GM12878 (cell line): ENCODE measurements around the gene SUFU. TPM values are rescaled to one million over a fixed set of nuclear protein-coding genes. Genes with fewer than 3 reads are reported as not detected.
A peak's percentile ranks its signal among the peaks of the same experiment; 100 is the strongest.

ENCODE experiments used
- ASH2L ChIP-seq: fragments of 300-600, 200-600 bp; sonication (generic); IDR thresholded peaks from 2 replicates; pipeline ENCODE4 v1.6.1; 2017; ENCODE audit warnings: low read depth, mild to moderate bottlenecking, borderline replicate concordance
- CEBPZ ChIP-seq: fragments of 150-350 bp; IDR thresholded peaks from 2 replicates; pipeline ENCODE4 v1.6.1; 2016; ENCODE audit warnings: low read depth, low read length
- CREB1 ChIP-seq: IDR thresholded peaks from 2 replicates; pipeline ENCODE4 v1.6.1; 2012; ENCODE audit warnings: low read depth, mild to moderate bottlenecking, inconsistent platforms
- E2F8 ChIP-seq: fragments of 450-650 bp; IDR thresholded peaks from 2 replicates; pipeline ENCODE4 v1.6.1; 2018; ENCODE audit warnings: mild to moderate bottlenecking, low read depth, moderate library complexity; ENCODE audit not compliant: partially characterized antibody
- IKZF1 ChIP-seq: fragments of 450-650 bp; conservative IDR thresholded peaks from 2 replicates; pipeline ENCODE4 v1.6.1; 2017; ENCODE audit warnings: antibody characterized with exemption, mild to moderate bottlenecking
- IRF4 ChIP-seq: IDR thresholded peaks from 2 replicates; pipeline ENCODE4 v1.6.1; 2011; ENCODE audit warnings: low read depth, low read length
- NFXL1 ChIP-seq: fragments of 450-650 bp; IDR thresholded peaks from 2 replicates; pipeline ENCODE4 v1.6.1; 2017; ENCODE audit warnings: antibody characterized with exemption, mild to moderate bottlenecking, borderline replicate concordance
- NFYB ChIP-seq: IDR thresholded peaks from 2 replicates; pipeline ENCODE4 v1.6.1; 2011; ENCODE audit warnings: low read depth, mild to moderate bottlenecking, low read length, improper control_type of control experiment, moderate library complexity; ENCODE audit not compliant: insufficient read depth
- NR2C2 ChIP-seq: IDR thresholded peaks from 2 replicates; pipeline ENCODE4 v1.6.1; 2011; ENCODE audit warnings: borderline replicate concordance, low read depth; ENCODE audit not compliant: control insufficient read depth, insufficient read length
- NR2F1 ChIP-seq: fragments of 450-650 bp; conservative IDR thresholded peaks from 2 replicates; pipeline ENCODE4 v1.6.1; 2017; ENCODE audit warnings: mild to moderate bottlenecking
- PAX5 ChIP-seq: IDR thresholded peaks from 2 replicates; pipeline ENCODE4 v1.6.1; 2011; ENCODE audit warnings: low read depth, low read length, borderline replicate concordance
- SMC3 ChIP-seq: IDR thresholded peaks from 2 replicates; pipeline ENCODE4 v1.6.1; 2011; ENCODE audit warnings: low read length, improper control_type of control experiment, borderline replicate concordance
- SUPT20H ChIP-seq: IDR thresholded peaks from 2 replicates; pipeline ENCODE4 v1.6.1; 2011; ENCODE audit warnings: low read depth, mild to moderate bottlenecking, low read length, moderate library complexity, borderline replicate concordance; ENCODE audit not compliant: control insufficient read depth
- TCF12 ChIP-seq: IDR thresholded peaks from 2 replicates; pipeline ENCODE4 v1.6.1; 2011; ENCODE audit warnings: low read depth, mild to moderate bottlenecking, low read length
- TCF3 ChIP-seq: IDR thresholded peaks from 2 replicates; pipeline ENCODE4 v1.6.1; 2012; ENCODE audit warnings: low read depth, mild to moderate bottlenecking, low read length, borderline replicate concordance; ENCODE audit not compliant: insufficient read depth
- YBX1 ChIP-seq: fragments of 450-650 bp; IDR thresholded peaks from 2 replicates; pipeline ENCODE4 v1.6.1; 2016; ENCODE audit warnings: antibody characterized with exemption
- YY1 ChIP-seq: IDR thresholded peaks from 2 replicates; pipeline ENCODE4 v1.6.1; 2011; ENCODE audit warnings: low read depth, mild to moderate bottlenecking, low read length
- ZBED1 ChIP-seq: IDR thresholded peaks from 2 replicates; pipeline ENCODE4 v1.6.1; 2016; ENCODE audit warnings: borderline replicate concordance
- ZNF24 ChIP-seq: fragments of 450-650 bp; IDR thresholded peaks from 2 replicates; pipeline ENCODE4 v1.6.1; 2017; ENCODE audit warnings: antibody characterized with exemption, mild to moderate bottlenecking
- ZNF274 ChIP-seq: IDR thresholded peaks from one replicate; pipeline ENCODE4 v1.8.0; 2011; ENCODE audit not compliant: insufficient read length, insufficient read depth
- ZNF384 ChIP-seq: IDR thresholded peaks from 2 replicates; pipeline ENCODE4 v1.6.1; 2012; ENCODE audit warnings: low read depth, mild to moderate bottlenecking, low read length, improper control_type of control experiment, borderline replicate concordance
- ZNF622 ChIP-seq: fragments of 450-650 bp; IDR thresholded peaks from 2 replicates; pipeline ENCODE4 v1.6.1; 2017; ENCODE audit warnings: mild to moderate bottlenecking, inconsistent platforms
- polyA plus RNA-seq, 11 experiments: library from polyadenylated mRNA; depleted of rRNA in 4 of 11; unstranded in 6 of 11; stranded (reverse) in 5 of 11; fragments of >200 nt; fragmentation: Nextera tagmentation in 4 of 11; fragmentation: Illumina TruSeq in 1 of 11; extraction: Ambion mirVana in 4 of 11; extraction: Trizol in 1 of 11; gene quantifications; 1 replicate in 1 of 11; 2 replicates in 10 of 11; pipeline versions ENCODE4 v1.2.1 to v1.2.3, GENCODE V29; 2011 to 2016; ENCODE audit warnings: inconsistent platforms in 2 of 11, missing spikeins in 2 of 11, low read depth in 1 of 11
- total RNA-seq, 4 experiments: library from RNA; depleted of rRNA in 3 of 4; stranded (reverse); fragments of >200 nt in 3 of 4; fragmentation: Illumina TruSeq in 1 of 4; extraction: Trizol in 1 of 4; gene quantifications; 2 replicates each; pipeline versions ENCODE4 v1.2.1 to v1.2.3, GENCODE V29; 2013 to 2021
- TF ChIP-seq, protein P1 (sequence below): fragments of 450-650 bp; IDR thresholded peaks from 2 replicates; pipeline ENCODE4 v1.6.1; 2018; ENCODE audit warnings: borderline replicate concordance, mild to moderate bottlenecking; ENCODE audit not compliant: partially characterized antibody

Gene SUFU
- total and polyA plus RNA-seq, 10 of the 15 experiments (the other 5 are each of a cell fraction or from before 2014, with no cell fraction given) = 0.68 to 7.7 (median 2.4) TPM

DNA sequence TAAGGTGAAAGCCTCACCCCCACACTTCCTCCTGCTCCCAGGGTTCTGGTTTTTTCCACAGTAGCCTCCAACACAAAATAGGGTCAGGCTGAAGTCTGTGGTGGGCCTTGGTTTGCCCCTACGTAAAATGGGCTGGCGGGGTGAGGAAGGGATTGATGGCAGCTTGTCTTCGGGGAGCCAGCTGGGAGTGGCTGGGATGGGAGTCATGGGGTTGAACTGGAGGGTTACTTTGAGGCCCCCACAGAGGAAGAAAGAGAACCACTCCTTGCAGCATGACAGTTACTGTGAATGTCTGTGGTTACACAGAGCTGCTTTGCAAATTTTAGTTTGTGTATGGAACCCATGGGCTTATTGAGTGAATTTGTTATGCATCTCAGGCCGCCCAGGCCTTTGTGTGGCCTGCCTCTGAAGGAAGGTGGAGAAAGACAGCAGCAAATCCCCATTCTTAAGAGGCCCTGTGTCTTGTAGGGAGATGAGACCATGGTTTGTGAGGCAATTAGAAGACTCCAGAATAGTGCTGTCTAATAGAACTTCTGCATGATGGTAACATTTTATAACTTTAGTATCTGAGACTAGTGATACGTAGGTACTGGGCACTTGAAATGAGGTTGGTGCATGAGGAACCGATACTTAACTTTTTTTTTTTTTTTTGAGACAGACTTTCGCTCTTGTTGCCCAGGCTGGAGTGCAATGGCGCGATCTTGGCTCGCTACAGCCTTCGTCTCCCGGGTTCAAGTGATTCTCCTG, 148.6 kb downstream of the SUFU start (continued):
- TF ChIP-seq E2F8 (no peak), ZNF274 (no peak), CREB1 (no peak), ZNF622 (no peak), NR2C2 (no peak), SMC3 (no peak), ASH2L (no peak; the same call in 1 of the 2 replicates), TCF12 (no peak), NFYB (no peak), IRF4 (0 out of 2 replicates have a peak, but pooled peaks have one; percentile 40), YY1 (0 out of 2 replicates have a peak, but pooled peaks have one; percentile 14), YBX1 (no peak), TCF3 (no peak), PAX5 (no peak), ZBED1 (no peak), SUPT20H (no peak), IKZF1 (peak; percentile 79), NR2F1 (peak; percentile 78; the same call in 1 of the 2 replicates), CEBPZ (no peak), ZNF24 (no peak), NFXL1 (no peak), ZNF384 (peak; percentile 75)
- TF ChIP-seq, protein P1, sequence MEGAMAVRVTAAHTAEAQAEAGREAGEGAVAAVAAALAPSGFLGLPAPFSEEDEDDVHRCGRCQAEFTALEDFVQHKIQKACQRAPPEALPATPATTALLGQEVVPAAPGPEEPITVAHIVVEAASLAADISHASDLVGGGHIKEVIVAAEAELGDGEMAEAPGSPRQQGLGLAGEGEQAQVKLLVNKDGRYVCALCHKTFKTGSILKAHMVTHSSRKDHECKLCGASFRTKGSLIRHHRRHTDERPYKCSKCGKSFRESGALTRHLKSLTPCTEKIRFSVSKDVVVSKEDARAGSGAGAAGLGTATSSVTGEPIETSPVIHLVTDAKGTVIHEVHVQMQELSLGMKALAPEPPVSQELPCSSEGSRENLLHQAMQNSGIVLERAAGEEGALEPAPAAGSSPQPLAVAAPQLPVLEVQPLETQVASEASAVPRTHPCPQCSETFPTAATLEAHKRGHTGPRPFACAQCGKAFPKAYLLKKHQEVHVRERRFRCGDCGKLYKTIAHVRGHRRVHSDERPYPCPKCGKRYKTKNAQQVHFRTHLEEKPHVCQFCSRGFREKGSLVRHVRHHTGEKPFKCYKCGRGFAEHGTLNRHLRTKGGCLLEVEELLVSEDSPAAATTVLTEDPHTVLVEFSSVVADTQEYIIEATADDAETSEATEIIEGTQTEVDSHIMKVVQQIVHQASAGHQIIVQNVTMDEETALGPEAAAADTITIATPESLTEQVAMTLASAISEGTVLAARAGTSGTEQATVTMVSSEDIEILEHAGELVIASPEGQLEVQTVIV = no peak
